GM21576 (cell line): ENCODE measurements around the gene MED15.
"Not testable (repeated sequence)": the region's sequence is repeated elsewhere in the genome, so short reads cannot be mapped to it uniquely, and the experiment has no call there.

ENCODE experiments used
- ATAC-seq: cut with Tn5 transposase; IDR thresholded peaks from one replicate; pipeline ENCODE4 v1.9.1; 2021; ENCODE audit warnings: mild to moderate bottlenecking, moderate library complexity; ENCODE audit not compliant: unreplicated experiment

The MED15 gene

GRCh38 chr22:20507253-20508066, at the start of gene MED15:
Gene MED15 (plus strand): TSS chr22:20507610. CDS start chr22:20507679, 69 bp downstream.
- ATAC-seq = peak; percentile 81

GRCh38 chr22:20458530-20459151, 48.8 kb upstream of the MED15 start:
- ATAC-seq = no peak

GRCh38 chr22:20459152-20459542, 48.3 kb upstream of the MED15 start:
- no peak for ATAC-seq

GRCh38 chr22:20459862-20460261, 47.5 kb upstream of the MED15 start:
- ATAC-seq = no peak

- no peak for ATAC-seq
These were observed 43.9 kb upstream of the MED15 start for GRCh38 chr22:20463324-20464095.

- no peak for ATAC-seq
These were observed 43.3 kb upstream of the MED15 start for GRCh38 chr22:20464096-20464614.

GRCh38 chr22:20464912-20465758, 42.3 kb upstream of the MED15 start:
- ATAC-seq = no peak

- ATAC-seq = no peak
These were observed 41.7 kb upstream of the MED15 start for GRCh38 chr22:20465759-20466077.

GRCh38 chr22:20466659-20467379, 40.6 kb upstream of the MED15 start:
- no peak for ATAC-seq

GRCh38 chr22:20469110-20469868, 38.1 kb upstream of the MED15 start:
- ATAC-seq = no peak

GRCh38 chr22:20470525-20470924, 36.9 kb upstream of the MED15 start:
- not testable (repeated sequence) for ATAC-seq

GRCh38 chr22:20471126-20471833, 36.1 kb upstream of the MED15 start:
- no peak for ATAC-seq

- ATAC-seq = no peak
These were observed 34.6 kb upstream of the MED15 start for GRCh38 chr22:20472629-20473442.

- no peak for ATAC-seq
These were observed 32.3 kb upstream of the MED15 start for GRCh38 chr22:20475115-20475436.

- not testable (repeated sequence) for ATAC-seq
These were observed 31.8 kb upstream of the MED15 start for GRCh38 chr22:20475569-20475968.

- not testable (repeated sequence) for ATAC-seq
These were observed 29.4 kb upstream of the MED15 start for GRCh38 chr22:20478059-20478458.

GRCh38 chr22:20479612-20480196, 27.7 kb upstream of the MED15 start:
- ATAC-seq = no peak

GRCh38 chr22:20483143-20483506, 24.3 kb upstream of the MED15 start:
- not testable (repeated sequence) for ATAC-seq
